ENCODE results near the gene ITIH6.
"Not testable (repeated sequence)": the region's sequence is repeated elsewhere in the genome, so short reads cannot be mapped to it uniquely, and the experiment has no call there.

Gene ITIH6

GRCh38 chrX:54746928-54747327 is 51.1 kb downstream of the ITIH6 start:
- Histone ChIP-seq H3K9me3 (ENCODE audit: severe bottlenecking) (no peaks in the 10 kb centered on the region), H3K27me3 (ENCODE audit: insufficient read depth, low read depth, severe bottlenecking) (peaks cover 54% of the 10 kb centered on the region), H3K27ac (no peak overlapping the region), H3K4me3 (ENCODE audit: low read depth, low read length) (no peak overlapping the region), H3K36me3 (no peaks in the 10 kb centered on the region)
- DNase-seq: no peak
- no peak for TF ChIP-seq CTCF (IDR thresholded peaks at IDR 0.05; ENCODE audit: low read depth, low read length)

- Histone ChIP-seq H3K27ac (no peak overlapping the region), H3K9me3 (ENCODE audit: severe bottlenecking) (no peaks in the 10 kb centered on the region), H3K36me3 (no peaks in the 10 kb centered on the region), H3K4me3 (ENCODE audit: low read depth, low read length) (no peak overlapping the region), H3K27me3 (ENCODE audit: insufficient read depth, low read depth, severe bottlenecking) (peaks cover 42% of the 10 kb centered on the region)
- no peak for TF ChIP-seq CTCF (IDR thresholded peaks at IDR 0.05; ENCODE audit: low read depth, low read length)
- DNase-seq: no peak
Observed at GRCh38 chrX:54745676-54746075, 52.4 kb downstream of the ITIH6 start.

- H3K27ac ChIP-seq; H3K36me3 ChIP-seq; H3K4me3 ChIP-seq (ENCODE audit: low read depth, low read length); H3K9me3 ChIP-seq (ENCODE audit: severe bottlenecking); DNase-seq: not testable (repeated sequence)
- H3K27me3 ChIP-seq (ENCODE audit: insufficient read depth, low read depth, severe bottlenecking): peaks cover 18% of the 10 kb centered on the region
Observed at GRCh38 chrX:54738567-54738966, 59.5 kb downstream of the ITIH6 start.

GRCh38 chrX:54736298-54736942 is 61.6 kb downstream of the ITIH6 start:
- H3K27me3 ChIP-seq (ENCODE audit: insufficient read depth, low read depth, severe bottlenecking): peaks cover 19% of the 10 kb centered on the region
- not testable (repeated sequence) for H3K36me3 ChIP-seq; DNase-seq; H3K27ac ChIP-seq; H3K9me3 ChIP-seq (ENCODE audit: severe bottlenecking); H3K4me3 ChIP-seq (ENCODE audit: low read depth, low read length)

GRCh38 chrX:54721424-54721823 is 76.6 kb downstream of the ITIH6 start:
- no peak for DNase-seq
- Histone ChIP-seq H3K9me3 (ENCODE audit: severe bottlenecking) (no peaks in the 10 kb centered on the region), H3K27ac (no peak overlapping the region)

GRCh38 chrX:54715621-54716020 is 82.4 kb downstream of the ITIH6 start:
- no peak for DNase-seq
- Histone ChIP-seq H3K9me3 (ENCODE audit: severe bottlenecking) (no peaks in the 10 kb centered on the region), H3K27me3 (ENCODE audit: insufficient read depth, low read depth, severe bottlenecking) (peaks cover 20% of the 10 kb centered on the region), H3K27ac (no peak overlapping the region), H3K36me3 (no peaks in the 10 kb centered on the region), H3K4me3 (ENCODE audit: low read depth, low read length) (no peak overlapping the region)
- TF ChIP-seq CTCF (IDR thresholded peaks at IDR 0.05; ENCODE audit: low read depth, low read length): no peak

More at GRCh38 chrX:54721424-54721823, 76.6 kb downstream of the ITIH6 start:
- Histone ChIP-seq H3K36me3 (no peaks in the 10 kb centered on the region), H3K27me3 (ENCODE audit: insufficient read depth, low read depth, severe bottlenecking) (peaks cover 6% of the 10 kb centered on the region), H3K4me3 (ENCODE audit: low read depth, low read length) (no peak overlapping the region)
- no peak for TF ChIP-seq CTCF (IDR thresholded peaks at IDR 0.05; ENCODE audit: low read depth, low read length)

GRCh38 chrX:54714424-54714823 is 83.6 kb downstream of the ITIH6 start:
- Histone ChIP-seq H3K36me3 (no peaks in the 10 kb centered on the region), H3K27me3 (ENCODE audit: insufficient read depth, low read depth, severe bottlenecking) (peaks cover 26% of the 10 kb centered on the region), H3K4me3 (ENCODE audit: low read depth, low read length) (no peak overlapping the region), H3K27ac (no peak overlapping the region), H3K9me3 (ENCODE audit: severe bottlenecking) (no peaks in the 10 kb centered on the region)
- no peak for TF ChIP-seq CTCF (IDR thresholded peaks at IDR 0.05; ENCODE audit: low read depth, low read length)
- DNase-seq: no peak

All from WERI-Rb-1 (cell line).